H9 (cell line): ENCODE results near the gene CCL8. TPM values are rescaled to one million over a fixed set of nuclear protein-coding genes. Genes with fewer than 3 reads are reported as not detected.

Experiments used
- DNase-seq: peaks from one replicate; pipeline ENCODE4 v3.0.0-alpha.2; 2017
- H2AFZ ChIP-seq: one replicate; pipeline ENCODE4 v1.6.1; 2013; ENCODE audit warnings: mild to moderate bottlenecking, low read length, control low read depth, moderate library complexity
- H2AK5ac ChIP-seq: 2 replicates; pipeline ENCODE4 v1.6.1; 2013; ENCODE audit warnings: low read length, control low read depth, mixed read lengths; ENCODE audit not compliant: insufficient read length
- H2BK120ac ChIP-seq: one replicate; pipeline ENCODE4 v1.6.1; 2013; ENCODE audit warnings: low read depth, mild to moderate bottlenecking, low read length, control low read depth, inconsistent platforms; ENCODE audit not compliant: poor library complexity, severe bottlenecking
- H2BK12ac ChIP-seq: 2 replicates; pipeline ENCODE4 v1.6.1; 2013; ENCODE audit warnings: low read length, control low read depth, mixed read lengths, low read depth; ENCODE audit not compliant: insufficient read length
- H2BK15ac ChIP-seq: 2 replicates; pipeline ENCODE4 v1.6.1; 2013; ENCODE audit warnings: low read depth, low read length, control low read depth
- H2BK20ac ChIP-seq: one replicate; pipeline ENCODE4 v1.6.1; 2013; ENCODE audit warnings: low read depth, mild to moderate bottlenecking, low read length, control low read depth, inconsistent platforms; ENCODE audit not compliant: poor library complexity, severe bottlenecking
- H2BK5ac ChIP-seq: 2 replicates; pipeline ENCODE4 v1.6.1; 2013; ENCODE audit warnings: low read length, control low read depth, mixed read lengths; ENCODE audit not compliant: insufficient read length
- H3K14ac ChIP-seq: 2 replicates; pipeline ENCODE4 v1.6.1; 2013; ENCODE audit warnings: low read length, control low read depth; ENCODE audit not compliant: insufficient read depth
- H3K18ac ChIP-seq: 2 replicates; pipeline ENCODE4 v1.6.1; 2013; ENCODE audit warnings: low read depth, mild to moderate bottlenecking, mixed read lengths, low read length, control low read depth; ENCODE audit not compliant: insufficient read length
- H3K23ac ChIP-seq: 2 replicates; pipeline ENCODE4 v1.6.1; 2013; ENCODE audit warnings: low read length, control low read depth, mixed read lengths, low read depth; ENCODE audit not compliant: insufficient read length
- H3K23me2 ChIP-seq: 2 replicates; pipeline ENCODE4 v1.6.1; 2013; ENCODE audit warnings: low read depth, mild to moderate bottlenecking, mixed read lengths, low read length, control low read depth; ENCODE audit not compliant: insufficient read length, poor library complexity, severe bottlenecking
- H3K27ac ChIP-seq: 2 replicates; pipeline ENCODE4 v1.5.1; 2013; ENCODE audit warnings: low read length, control low read depth, mixed read lengths, low read depth; ENCODE audit not compliant: insufficient read length
- H3K27me3 ChIP-seq: 2 replicates; pipeline ENCODE4 v1.6.1; 2013; ENCODE audit warnings: low read length, control low read depth, inconsistent platforms; ENCODE audit not compliant: insufficient read depth
- H3K4ac ChIP-seq: 2 replicates; pipeline ENCODE4 v1.6.1; 2013; ENCODE audit warnings: low read depth, mild to moderate bottlenecking, control low read depth, inconsistent platforms, low read length, moderate library complexity
- H3K4me1 ChIP-seq: 2 replicates; pipeline ENCODE4 v1.6.1; 2013; ENCODE audit warnings: low read length, control low read depth, inconsistent platforms; ENCODE audit not compliant: insufficient read depth
- H3K4me2 ChIP-seq: 2 replicates; pipeline ENCODE4 v1.6.1; 2013; ENCODE audit warnings: low read length, control low read depth, mixed read lengths; ENCODE audit not compliant: insufficient read length, insufficient read depth
- H3K56ac ChIP-seq: 2 replicates; pipeline ENCODE4 v1.6.1; 2013; ENCODE audit warnings: low read depth, mild to moderate bottlenecking, mixed read lengths, low read length, control low read depth; ENCODE audit not compliant: insufficient read length
- H3K79me1 ChIP-seq: 2 replicates; pipeline ENCODE4 v1.6.1; 2013; ENCODE audit warnings: low read depth, mild to moderate bottlenecking, moderate library complexity, low read length, control low read depth, inconsistent platforms; ENCODE audit not compliant: insufficient read depth, poor library complexity, severe bottlenecking
- H3K79me2 ChIP-seq: 2 replicates; pipeline ENCODE4 v1.6.1; 2013; ENCODE audit warnings: low read length, control low read depth, inconsistent platforms; ENCODE audit not compliant: insufficient read depth
- H3K9ac ChIP-seq: 2 replicates; pipeline ENCODE4 v1.6.1; 2013; ENCODE audit warnings: low read length, control low read depth, mixed read lengths; ENCODE audit not compliant: insufficient read length; ENCODE audit errors: extremely low read depth
- H3K9me3 ChIP-seq: one replicate; pipeline ENCODE4 v1.6.1; 2013; ENCODE audit warnings: low read depth, low read length, inconsistent platforms; ENCODE audit not compliant: control insufficient read depth
- H3T11ph ChIP-seq: one replicate; pipeline ENCODE4 v1.6.1; 2013; ENCODE audit warnings: mild to moderate bottlenecking, low read length, control low read depth, inconsistent platforms
- H4K20me1 ChIP-seq: one replicate; pipeline ENCODE4 v1.6.1; 2013; ENCODE audit not compliant: control insufficient read depth, insufficient read length, insufficient read depth
- H4K5ac ChIP-seq: 2 replicates; pipeline ENCODE4 v1.6.1; 2013; ENCODE audit warnings: low read depth, mild to moderate bottlenecking, mixed read lengths, low read length, control low read depth; ENCODE audit not compliant: insufficient read length
- H4K8ac ChIP-seq: replicated peaks from 2 replicates; pipeline ENCODE4 v1.6.1; 2013; ENCODE audit warnings: low read length, control low read depth, mixed read lengths, low read depth; ENCODE audit not compliant: insufficient read length
- H4K91ac ChIP-seq: 2 replicates; pipeline ENCODE4 v1.6.1; 2013; ENCODE audit warnings: low read depth, mild to moderate bottlenecking, moderate library complexity, mixed read lengths, low read length, control low read depth; ENCODE audit not compliant: insufficient read length
- H3K27ac Mint-ChIP-seq, 3 experiments: 2 replicates in 2 of 3; 3 replicates in 1 of 3; pipeline ENCODE4 v1.8.0; 2020 to 2021; ENCODE audit warnings: mixed read lengths in 3 of 3, mild to moderate bottlenecking in 1 of 3, moderate library complexity in 1 of 3
- H3K27me3 Mint-ChIP-seq: 2 replicates; pipeline ENCODE4 v1.8.0; 2021; ENCODE audit warnings: low read depth, mild to moderate bottlenecking, moderate library complexity, mixed read lengths
- H3K36me3 Mint-ChIP-seq, 3 experiments: 2 replicates in 2 of 3; 3 replicates in 1 of 3; pipeline ENCODE4 v1.8.0; 2020 to 2021; ENCODE audit warnings: low read depth in 3 of 3, mixed read lengths in 3 of 3; ENCODE audit not compliant: insufficient read depth in 1 of 3
- H3K4me1 Mint-ChIP-seq, 2 experiments: 2 replicates each; pipeline ENCODE4 v1.8.0; 2020; ENCODE audit warnings: mixed read lengths in 2 of 2
- H3K4me3 Mint-ChIP-seq, 2 experiments: 2 replicates in 1 of 2; 3 replicates in 1 of 2; pipeline ENCODE4 v1.8.0; 2020 to 2021; ENCODE audit warnings: mild to moderate bottlenecking in 2 of 2, mixed read lengths in 2 of 2, moderate library complexity in 1 of 2
- H3K9me3 Mint-ChIP-seq, 2 experiments: 2 replicates in 1 of 2; 3 replicates in 1 of 2; pipeline ENCODE4 v1.8.0; 2020; ENCODE audit warnings: mild to moderate bottlenecking in 2 of 2, mixed read lengths in 2 of 2, moderate library complexity in 1 of 2
- CTCF ChIP-seq: fragments of 200-600 bp; sonication (generic); conservative IDR thresholded peaks from 3 replicates; pipeline ENCODE4 v1.8.0; 2021; ENCODE audit warnings: antibody characterized with exemption, mild to moderate bottlenecking
- WGBS: extraction: QIAGEN DNeasy Blood & Tissue Kit; methylation state at CpG from one replicate; pipeline ENCODE4 v1.1.7; 2013; ENCODE audit warnings: missing lambda C conversion rate, low lambda C conversion rate, mixed read lengths; ENCODE audit not compliant: insufficient read length; ENCODE audit errors: extremely low coverage; 5-methylcytosine and 5-hydroxymethylcytosine counted together
- total RNA-seq: library from RNA; stranded (reverse); gene quantifications from 2 replicates; pipeline ENCODE4 v1.2.1, GENCODE V29; 2021

CCL8 gene
- total RNA-seq, 1 experiment from 2014 or later: not detected

DNA sequence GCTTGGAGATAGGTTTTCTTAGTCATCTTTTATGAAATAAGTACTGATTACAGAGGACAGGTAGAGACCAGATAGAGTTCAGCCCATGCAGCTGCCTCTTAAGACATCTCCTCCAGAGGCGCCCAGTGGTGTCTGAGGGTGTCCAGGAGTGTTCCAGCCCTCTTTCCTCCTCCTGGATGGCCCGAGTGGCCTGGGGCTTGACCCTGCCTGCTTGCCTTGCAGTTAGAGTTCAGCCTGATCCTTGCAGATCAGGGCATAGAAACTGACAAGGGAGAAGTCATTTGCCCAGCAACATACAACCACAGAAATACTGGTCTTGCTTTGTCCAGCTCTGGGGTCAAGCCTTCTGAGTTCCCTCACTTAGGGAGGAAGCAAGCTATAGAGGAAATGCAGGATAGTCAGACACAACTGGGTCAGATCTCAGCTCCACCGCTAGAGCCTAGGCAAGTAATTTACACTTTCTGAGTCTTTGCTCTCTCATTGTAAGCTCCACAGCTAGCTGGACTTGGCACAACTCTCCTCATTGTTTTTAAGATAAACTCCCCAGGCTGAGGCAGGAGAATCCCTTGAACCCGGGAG, 47.4 kb downstream of the CCL8 start:
- Mint-ChIP-seq H3K27ac (no peak overlapping the region), H3K4me3 (no peak overlapping the region), H3K27me3 (peaks cover 21% of the 10 kb centered on the region), H3K9me3 (no peaks in the 10 kb centered on the region), H3K36me3 (no peaks in the 10 kb centered on the region), H3K4me1 (peaks cover 10 to 21% of the 10 kb centered on the region in 2 experiments; a peak in 3 of 4 replicates)
- H4K20me1 ChIP-seq: no peaks in the 10 kb centered on the region
- H3K23me2 ChIP-seq: no peaks in the 10 kb centered on the region
- H3K9ac ChIP-seq: no peak overlapping the region
- no peak overlapping the region for H3K56ac ChIP-seq
- H2AFZ ChIP-seq: no peak overlapping the region
- no peak overlapping the region for H2BK20ac ChIP-seq
- H3K9me3 ChIP-seq: no peaks in the 10 kb centered on the region
- H3K4ac ChIP-seq: no peak overlapping the region
- no peaks in the 10 kb centered on the region for H3K79me2 ChIP-seq
- no peak overlapping the region for H3T11ph ChIP-seq
- no peaks in the 10 kb centered on the region for H3K4me1 ChIP-seq
- no peak overlapping the region for H2BK15ac ChIP-seq
- H3K4me2 ChIP-seq: no peak overlapping the region
- H3K27ac ChIP-seq: no peak overlapping the region
- no peak overlapping the region for H2BK12ac ChIP-seq
- no peak overlapping the region for H3K18ac ChIP-seq
- no peak overlapping the region for H4K91ac ChIP-seq
- no peak overlapping the region for H4K5ac ChIP-seq
- H3K23ac ChIP-seq: no peak overlapping the region
- no peak for TF ChIP-seq CTCF
- no peak overlapping the region; the same call in 1 of the 2 replicates for H3K14ac ChIP-seq
- peak; percentile 20 for DNase-seq
- H2BK120ac ChIP-seq: no peak overlapping the region
- no peak overlapping the region for H4K8ac ChIP-seq
- no peaks in the 10 kb centered on the region for H3K79me1 ChIP-seq
- H3K27me3 ChIP-seq: no peaks in the 10 kb centered on the region
- H2AK5ac ChIP-seq: no peak overlapping the region
- WGBS: no CpG with 5 or more reads among the region's 4 CpGs
- H2BK5ac ChIP-seq: no peak overlapping the region
